ENCODE data around the gene PIP5K1A. TPM values are rescaled to one million over a fixed set of nuclear protein-coding genes. Genes with fewer than 3 reads are reported as not detected.

Gene PIP5K1A
- total and polyA plus RNA-seq, 4 donors = 4.0 to 32.0 (median 13.6) TPM

GRCh38 chr1:151242442-151242841, 44.1 kb downstream of the PIP5K1A start:
- no peak for TF ChIP-seq FOXA1 (IDR thresholded peaks at IDR 0.05)
- no peak for TF ChIP-seq HNF4G (IDR thresholded peaks at IDR 0.05)
- TF ChIP-seq JUND (IDR thresholded peaks at IDR 0.05) = no peak
- no peak for TF ChIP-seq YY1 (IDR thresholded peaks at IDR 0.05)
- no peak for TF ChIP-seq SP1 (IDR thresholded peaks at IDR 0.05)
- TF ChIP-seq CTCF (IDR thresholded peaks at IDR 0.05; ENCODE audit: low read depth, low read length, missing input control) = no peak
- no peak for TF ChIP-seq REST (IDR thresholded peaks at IDR 0.05)
- Histone ChIP-seq H3K27me3 (ENCODE audit: control insufficient read depth in 4 of 4, insufficient read depth in 4 of 4, low read length in 3 of 4) (no peaks in the 10 kb centered on the region), H3K36me3 (ENCODE audit: control insufficient read depth in 4 of 4, insufficient read depth in 3 of 4, low read depth in 1 of 4, low read length in 3 of 4) (peaks cover 24 to 84% (median 64%) of the 10 kb centered on the region in 4 donors), H3K4me3 (ENCODE audit: low read depth in 1 of 3, low read length in 3 of 3) (no peak overlapping the region), H3K9ac (ENCODE audit: low read depth in 1 of 2, low read length in 2 of 2) (no peak overlapping the region), H3K9me3 (ENCODE audit: control insufficient read depth in 4 of 4, low read length in 3 of 4) (no peaks in the 10 kb centered on the region), H3K4me1 (ENCODE audit: control insufficient read depth in 4 of 4, insufficient read depth in 4 of 4, low read length in 3 of 4) (no peaks in the 10 kb centered on the region), H3K27ac (ENCODE audit: low read depth in 1 of 2, low read length in 2 of 2) (no peak overlapping the region)
- no peak for DNase-seq (ENCODE audit: low spot score)
- WGBS = 94% methylated on average over 2 of the region's 2 CpGs

- WGBS = 88% methylated on average over 5 of the region's 5 CpGs
These were observed 45.4 kb downstream of the PIP5K1A start for GRCh38 chr1:151243683-151244216.

More at GRCh38 chr1:151243683-151244216, 45.4 kb downstream of the PIP5K1A start:
- Histone ChIP-seq H3K36me3 (ENCODE audit: control insufficient read depth in 4 of 4, insufficient read depth in 3 of 4, low read depth in 1 of 4, low read length in 3 of 4) (peaks cover 29 to 83% (median 64%) of the 10 kb centered on the region in 4 donors), H3K27me3 (ENCODE audit: control insufficient read depth in 4 of 4, insufficient read depth in 4 of 4, low read length in 3 of 4) (no peaks in the 10 kb centered on the region), H3K27ac (ENCODE audit: low read depth in 1 of 2, low read length in 2 of 2) (no peak overlapping the region), H3K4me3 (ENCODE audit: low read depth in 1 of 3, low read length in 3 of 3) (no peak overlapping the region), H3K9ac (ENCODE audit: low read depth in 1 of 2, low read length in 2 of 2) (no peak overlapping the region), H3K4me1 (ENCODE audit: control insufficient read depth in 4 of 4, insufficient read depth in 4 of 4, low read length in 3 of 4) (no peaks in the 10 kb centered on the region), H3K9me3 (ENCODE audit: control insufficient read depth in 4 of 4, low read length in 3 of 4) (no peaks in the 10 kb centered on the region)
- DNase-seq (ENCODE audit: low spot score) = no peak
- no peak for TF ChIP-seq FOXA1 (IDR thresholded peaks at IDR 0.05)
- TF ChIP-seq HNF4G (IDR thresholded peaks at IDR 0.05) = no peak
- TF ChIP-seq CTCF (IDR thresholded peaks at IDR 0.05; ENCODE audit: low read depth, low read length, missing input control) = no peak
- no peak for TF ChIP-seq GABPA (IDR thresholded peaks at IDR 0.05 in 1 of 2, conservative IDR thresholded peaks at IDR 0.05 in 1 of 2)
- TF ChIP-seq FOXA2 (IDR thresholded peaks at IDR 0.05) = no peak
- no peak for TF ChIP-seq JUND (IDR thresholded peaks at IDR 0.05)
- TF ChIP-seq NR2F2 (IDR thresholded peaks at IDR 0.05) = no peak
- no peak for TF ChIP-seq EGR1 (IDR thresholded peaks at IDR 0.05; ENCODE audit: low read depth in 2 of 2)
- no peak for TF ChIP-seq SP1 (IDR thresholded peaks at IDR 0.05)
- no peak for TF ChIP-seq RXRA (IDR thresholded peaks at IDR 0.05)
- no peak for TF ChIP-seq RAD21 (IDR thresholded peaks at IDR 0.05)
- no peak for TF ChIP-seq MAX (IDR thresholded peaks at IDR 0.05)
- no peak for TF ChIP-seq TAF1 (conservative IDR thresholded peaks at IDR 0.05)
- no peak for TF ChIP-seq ZBTB33 (IDR thresholded peaks at IDR 0.05)
- TF ChIP-seq ATF3 (IDR thresholded peaks at IDR 0.05) = no peak
- no peak for TF ChIP-seq HNF4A (conservative IDR thresholded peaks at IDR 0.05)

Measured in liver (tissue), 9 donors.